ENCODE data around the gene GCC2.
"Not testable (repeated sequence)": the region's sequence is repeated elsewhere in the genome, so short reads cannot be mapped to it uniquely, and the experiment has no call there.

Gene GCC2

GRCh38 chr2:108512431-108512830, 63.4 kb downstream of the GCC2 start:
- not testable (repeated sequence) for H3K9me3 ChIP-seq (ENCODE audit: insufficient read depth, low read length); H3K79me2 ChIP-seq (ENCODE audit: low read length); H3K9ac ChIP-seq (ENCODE audit: low read length); H3K36me3 ChIP-seq (replicated peaks; ENCODE audit: low read depth, low read length); H3K27ac ChIP-seq (ENCODE audit: low read length); H3K4me1 ChIP-seq (ENCODE audit: low read length); H3K27me3 ChIP-seq (ENCODE audit: low read depth, low read length); H3K4me2 ChIP-seq (ENCODE audit: low read length); H4K20me1 ChIP-seq (ENCODE audit: insufficient read depth, low read length); H2AFZ ChIP-seq (ENCODE audit: low read depth, low read length); H3K4me3 ChIP-seq (ENCODE audit: low read length)

- not testable (repeated sequence) for H3K4me2 ChIP-seq (ENCODE audit: low read length); H4K20me1 ChIP-seq (ENCODE audit: insufficient read depth, low read length); H2AFZ ChIP-seq (ENCODE audit: low read depth, low read length); H3K4me3 ChIP-seq (ENCODE audit: low read length); H3K4me1 ChIP-seq (ENCODE audit: low read length); H3K27me3 ChIP-seq (ENCODE audit: low read depth, low read length); H3K36me3 ChIP-seq (replicated peaks; ENCODE audit: low read depth, low read length); H3K79me2 ChIP-seq (ENCODE audit: low read length); H3K27ac ChIP-seq (ENCODE audit: low read length); H3K9ac ChIP-seq (ENCODE audit: low read length); H3K9me3 ChIP-seq (ENCODE audit: insufficient read depth, low read length)
These were observed 65.5 kb downstream of the GCC2 start for GRCh38 chr2:108514478-108514877.

- not testable (repeated sequence) for H3K4me1 ChIP-seq (ENCODE audit: low read length); H2AFZ ChIP-seq (ENCODE audit: low read depth, low read length); H3K36me3 ChIP-seq (replicated peaks; ENCODE audit: low read depth, low read length); H3K27me3 ChIP-seq (ENCODE audit: low read depth, low read length); H3K79me2 ChIP-seq (ENCODE audit: low read length); H4K20me1 ChIP-seq (ENCODE audit: insufficient read depth, low read length); H3K9me3 ChIP-seq (ENCODE audit: insufficient read depth, low read length); H3K4me2 ChIP-seq (ENCODE audit: low read length); H3K27ac ChIP-seq (ENCODE audit: low read length); H3K9ac ChIP-seq (ENCODE audit: low read length); H3K4me3 ChIP-seq (ENCODE audit: low read length)
These were observed 75.7 kb downstream of the GCC2 start for GRCh38 chr2:108524688-108525087.

GRCh38 chr2:108525258-108525657, 76.3 kb downstream of the GCC2 start:
- not testable (repeated sequence) for H3K9ac ChIP-seq (ENCODE audit: low read length); H2AFZ ChIP-seq (ENCODE audit: low read depth, low read length); H3K4me1 ChIP-seq (ENCODE audit: low read length); H3K4me3 ChIP-seq (ENCODE audit: low read length); H3K27me3 ChIP-seq (ENCODE audit: low read depth, low read length); H3K9me3 ChIP-seq (ENCODE audit: insufficient read depth, low read length); H3K36me3 ChIP-seq (replicated peaks; ENCODE audit: low read depth, low read length); H3K79me2 ChIP-seq (ENCODE audit: low read length); H3K4me2 ChIP-seq (ENCODE audit: low read length); H3K27ac ChIP-seq (ENCODE audit: low read length); H4K20me1 ChIP-seq (ENCODE audit: insufficient read depth, low read length)

GRCh38 chr2:108531674-108532055, 82.7 kb downstream of the GCC2 start:
- Histone ChIP-seq H3K9ac (ENCODE audit: low read length) (peak overlapping the region; percentile 51), H3K27me3 (ENCODE audit: low read depth, low read length) (no peaks in the 10 kb centered on the region), H2AFZ (ENCODE audit: low read depth, low read length) (no peak overlapping the region), H3K4me2 (ENCODE audit: low read length) (peak overlapping the region; percentile 91), H3K9me3 (ENCODE audit: insufficient read depth, low read length) (no peaks in the 10 kb centered on the region), H3K36me3 (replicated peaks; ENCODE audit: low read depth, low read length) (peaks cover under 1% of the 10 kb centered on the region), H3K27ac (ENCODE audit: low read length) (0 out of 2 replicates have a peak overlapping the region, but pooled peaks have one; percentile 32), H4K20me1 (ENCODE audit: insufficient read depth, low read length) (peaks cover 15% of the 10 kb centered on the region), H3K79me2 (ENCODE audit: low read length) (peaks cover 23% of the 10 kb centered on the region), H3K4me3 (ENCODE audit: low read length) (peak overlapping the region; percentile 71), H3K4me1 (ENCODE audit: low read length) (peaks cover 31% of the 10 kb centered on the region)
- TF ChIP-seq CTCF (IDR thresholded peaks at IDR 0.05; ENCODE audit: low read depth, low read length) (no peak), EZH2phosphoT487 (IDR thresholded peaks at IDR 0.05; ENCODE audit: low read depth) (no peak)

GRCh38 chr2:108533832-108534583, 85.0 kb downstream of the GCC2 start, which contains the start of gene LIMS1:
Gene LIMS1 (plus strand): TSS chr2:108534470. CDS start chr2:108534563, 93 bp downstream.
- Histone ChIP-seq H3K36me3 (replicated peaks; ENCODE audit: low read depth, low read length) (peaks cover 14% of the 10 kb centered on the region), H3K79me2 (ENCODE audit: low read length) (peaks cover 47% of the 10 kb centered on the region), H3K4me2 (ENCODE audit: low read length) (peak within 1 kb of the TSS; percentile 95), H3K9me3 (ENCODE audit: insufficient read depth, low read length) (no peaks in the 10 kb centered on the region), H4K20me1 (ENCODE audit: insufficient read depth, low read length) (peaks cover 39% of the 10 kb centered on the region), H3K27ac (ENCODE audit: low read length) (peak within 1 kb of the TSS; percentile 54), H3K9ac (ENCODE audit: low read length) (peak within 1 kb of the TSS; percentile 79), H3K4me3 (ENCODE audit: low read length) (peak within 1 kb of the TSS; percentile 87), H3K4me1 (ENCODE audit: low read length) (peaks cover 31% of the 10 kb centered on the region), H3K27me3 (ENCODE audit: low read depth, low read length) (no peaks in the 10 kb centered on the region), H2AFZ (ENCODE audit: low read depth, low read length) (peak within 1 kb of the TSS; percentile 39; the same call in 1 of the 2 replicates)
- TF ChIP-seq CTCF (IDR thresholded peaks at IDR 0.05; ENCODE audit: low read depth, low read length) = peak; percentile 9; the same call in 1 of the 2 replicates
- no peak for TF ChIP-seq EZH2phosphoT487 (IDR thresholded peaks at IDR 0.05; ENCODE audit: low read depth)

All from OCI-LY3 (cell line).